Upper lobe of left lung (tissue), 6 donors: ENCODE measurements around the gene PUM1. TPM values are rescaled to one million over a fixed set of nuclear protein-coding genes. Genes with fewer than 3 reads are reported as not detected.
A peak's percentile ranks its signal among the peaks of the same experiment; 100 is the strongest.
"Not testable (repeated sequence)": the region's sequence is repeated elsewhere in the genome, so short reads cannot be mapped to it uniquely, and the experiment has no call there.

Experiments used
- ATAC-seq, 2 donors: fragments of 200-7000 bp; cut with Tn5 transposase; one replicate each; pipeline ENCODE4 v1.9.1; 2022; ENCODE audit warnings: mild to moderate bottlenecking in 2 of 2, moderate library complexity in 2 of 2; ENCODE audit not compliant: low FRiP score in 2 of 2
- DNase-seq, 2 donors: peaks; one replicate each; pipeline ENCODE4 v3.0.0-alpha.2; 2019 to 2020
- H3K27ac ChIP-seq, 4 donors: fragments of 200-600 bp; sonication (generic); one replicate each; pipeline ENCODE4 v1.5.1; 2016 to 2019
- H3K27me3 ChIP-seq, 4 donors: fragments of 200-600 bp; sonication (generic); one replicate each; pipeline ENCODE4 v1.5.1; 2017 to 2019
- H3K36me3 ChIP-seq, 4 donors: fragments of 200-600 bp; sonication (generic); one replicate each; pipeline ENCODE4 v1.5.1; 2016 to 2019
- H3K4me1 ChIP-seq, 4 donors: fragments of 200-600 bp; sonication (generic); one replicate each; pipeline ENCODE4 v1.5.1; 2018 to 2019
- H3K4me3 ChIP-seq, 4 donors: fragments of 200-600 bp; sonication (generic); one replicate each; pipeline ENCODE4 v1.5.1; 2017 to 2019; ENCODE audit warnings: mild to moderate bottlenecking in 2 of 4, moderate library complexity in 1 of 4
- H3K9me3 ChIP-seq, 4 donors: fragments of 200-600 bp; sonication (generic); one replicate each; pipeline ENCODE4 v1.5.1; 2018 to 2019
- EP300 ChIP-seq, 4 donors: sonication (generic); formaldehyde crosslinking; IDR thresholded peaks; one replicate each; pipeline ENCODE4 v1.5.1; 2017; ENCODE audit warnings: antibody characterized with exemption in 4 of 4, control low read depth in 2 of 4
- POLR2A ChIP-seq, 4 donors: fragments of 450-650 bp; IDR thresholded peaks; one replicate each; pipeline ENCODE4 v1.5.1; 2016 to 2017; ENCODE audit warnings: antibody characterized with exemption in 4 of 4, mild to moderate bottlenecking in 2 of 4
- POLR2AphosphoS5 ChIP-seq, 2 donors: sonication (generic); formaldehyde crosslinking; IDR thresholded peaks; one replicate each; pipeline ENCODE4 v1.5.1; 2017; ENCODE audit warnings: antibody characterized with exemption in 2 of 2
- WGBS, 2 donors: methylation state at CpG; one replicate each; pipeline ENCODE4 v1.1.5; 2017 to 2018; 5-methylcytosine and 5-hydroxymethylcytosine counted together
- total RNA-seq, 6 donors: library from RNA; depleted of rRNA in 4 of 6; stranded (reverse); fragments of >200 nt in 4 of 6; gene quantifications; one replicate each; pipeline versions ENCODE4 v1.1.0 to v1.2.1, GENCODE V29; 2016 to 2021
- TF ChIP-seq, protein P1 (sequence below), 6 experiments: fragments of 450-650 bp in 4 of 6; fragments of 200-600 bp in 2 of 6; sonication (generic) in 2 of 6; IDR thresholded peaks; one replicate each; pipeline ENCODE4 v1.5.1; 2016 to 2019; ENCODE audit warnings: antibody characterized with exemption in 6 of 6
- donor health status: DM: no; HTN: no; CAD: no; lungs with moderate emphysema.
- donor health status: DM: no; HTN: yes; CAD: no; lungs with severe emphysema.

The PUM1 gene
- total RNA-seq, 6 donors from 2014 or later: 85.7 to 124 (median 99.8) TPM

DNA sequence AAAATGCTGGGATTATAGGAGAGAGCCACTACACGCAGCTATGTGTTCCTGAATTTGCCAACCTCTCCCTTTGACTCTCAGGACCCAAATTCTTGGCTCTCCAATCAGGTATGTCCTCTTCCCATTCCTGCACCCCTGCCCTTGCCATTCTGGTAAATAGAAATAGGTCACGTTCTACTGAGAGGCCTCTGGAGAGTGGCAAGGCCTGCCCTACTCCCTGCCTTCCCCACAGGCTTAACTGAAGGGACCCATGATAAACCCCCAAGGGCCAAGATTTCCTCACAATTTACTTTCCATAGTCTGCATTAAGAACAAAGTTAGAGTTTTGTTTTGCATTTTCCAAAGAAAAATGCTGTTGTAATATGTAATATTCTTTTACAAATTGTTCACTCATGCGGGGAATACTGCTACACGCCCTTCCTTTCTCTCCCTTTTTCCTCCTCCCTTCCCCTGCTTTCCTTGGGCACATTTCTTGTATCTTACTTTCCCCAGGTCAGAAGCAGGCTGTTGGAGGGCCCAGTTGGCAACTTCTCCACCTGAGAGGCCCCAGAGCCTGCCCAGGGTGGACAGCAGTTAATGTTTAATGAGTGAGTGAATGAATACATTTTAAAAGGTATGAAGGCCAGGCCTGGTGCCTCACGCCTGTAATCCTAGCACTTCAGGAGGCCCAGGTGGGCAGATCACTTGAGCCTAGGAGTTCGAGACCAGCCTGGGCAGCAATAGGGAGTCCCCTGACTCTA, 33.9 kb upstream of the PUM1 start:
- Histone ChIP-seq H3K27me3 (no peaks in the 10 kb centered on the region), H3K9me3 (no peaks in the 10 kb centered on the region), H3K36me3 (no peaks in the 10 kb centered on the region), H3K27ac (no peak overlapping the region), H3K4me3 (no peak overlapping the region), H3K4me1 (peaks cover 12 to 22% (median 16%) of the 10 kb centered on the region in 4 donors)
- TF ChIP-seq, protein P1, sequence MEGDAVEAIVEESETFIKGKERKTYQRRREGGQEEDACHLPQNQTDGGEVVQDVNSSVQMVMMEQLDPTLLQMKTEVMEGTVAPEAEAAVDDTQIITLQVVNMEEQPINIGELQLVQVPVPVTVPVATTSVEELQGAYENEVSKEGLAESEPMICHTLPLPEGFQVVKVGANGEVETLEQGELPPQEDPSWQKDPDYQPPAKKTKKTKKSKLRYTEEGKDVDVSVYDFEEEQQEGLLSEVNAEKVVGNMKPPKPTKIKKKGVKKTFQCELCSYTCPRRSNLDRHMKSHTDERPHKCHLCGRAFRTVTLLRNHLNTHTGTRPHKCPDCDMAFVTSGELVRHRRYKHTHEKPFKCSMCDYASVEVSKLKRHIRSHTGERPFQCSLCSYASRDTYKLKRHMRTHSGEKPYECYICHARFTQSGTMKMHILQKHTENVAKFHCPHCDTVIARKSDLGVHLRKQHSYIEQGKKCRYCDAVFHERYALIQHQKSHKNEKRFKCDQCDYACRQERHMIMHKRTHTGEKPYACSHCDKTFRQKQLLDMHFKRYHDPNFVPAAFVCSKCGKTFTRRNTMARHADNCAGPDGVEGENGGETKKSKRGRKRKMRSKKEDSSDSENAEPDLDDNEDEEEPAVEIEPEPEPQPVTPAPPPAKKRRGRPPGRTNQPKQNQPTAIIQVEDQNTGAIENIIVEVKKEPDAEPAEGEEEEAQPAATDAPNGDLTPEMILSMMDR (IDR thresholded peaks at IDR 0.05): no peak
- TF ChIP-seq POLR2AphosphoS5 (IDR thresholded peaks at IDR 0.05) (no peak), POLR2A (IDR thresholded peaks at IDR 0.05) (no peak)
- DNase-seq (peak in 1 of 2 donors; percentile 21), ATAC-seq (no peak)
- WGBS, 2 donors: 63 to 65% methylated on average over 6 of the region's 6 CpGs

DNA sequence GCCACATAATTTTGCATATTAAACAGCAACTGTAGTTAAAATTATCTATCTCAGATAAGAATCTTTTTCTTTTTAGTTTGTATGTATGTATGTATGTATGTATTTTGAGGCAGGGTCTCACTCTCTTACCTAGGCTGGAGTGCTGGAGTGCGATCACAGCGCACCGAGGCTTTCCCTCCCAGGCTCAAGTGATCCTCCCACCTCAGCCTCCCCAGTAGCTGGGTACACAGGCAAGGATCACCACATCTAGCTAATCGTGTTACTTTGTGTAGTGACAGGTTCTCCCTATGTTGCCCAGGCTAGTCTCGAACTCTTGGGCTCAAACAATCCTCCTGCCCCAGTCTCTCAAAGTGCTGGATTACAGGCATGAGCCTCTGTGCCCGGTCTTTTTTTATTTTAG, 30.5 kb upstream of the PUM1 start:
- no peak for TF ChIP-seq POLR2A (IDR thresholded peaks at IDR 0.05)
- TF ChIP-seq, protein P1 (IDR thresholded peaks at IDR 0.05): no peak
- no peak for TF ChIP-seq EP300 (IDR thresholded peaks at IDR 0.05)
- no peak for TF ChIP-seq POLR2AphosphoS5 (IDR thresholded peaks at IDR 0.05)
- no peak for DNase-seq
- no peak for ATAC-seq

DNA sequence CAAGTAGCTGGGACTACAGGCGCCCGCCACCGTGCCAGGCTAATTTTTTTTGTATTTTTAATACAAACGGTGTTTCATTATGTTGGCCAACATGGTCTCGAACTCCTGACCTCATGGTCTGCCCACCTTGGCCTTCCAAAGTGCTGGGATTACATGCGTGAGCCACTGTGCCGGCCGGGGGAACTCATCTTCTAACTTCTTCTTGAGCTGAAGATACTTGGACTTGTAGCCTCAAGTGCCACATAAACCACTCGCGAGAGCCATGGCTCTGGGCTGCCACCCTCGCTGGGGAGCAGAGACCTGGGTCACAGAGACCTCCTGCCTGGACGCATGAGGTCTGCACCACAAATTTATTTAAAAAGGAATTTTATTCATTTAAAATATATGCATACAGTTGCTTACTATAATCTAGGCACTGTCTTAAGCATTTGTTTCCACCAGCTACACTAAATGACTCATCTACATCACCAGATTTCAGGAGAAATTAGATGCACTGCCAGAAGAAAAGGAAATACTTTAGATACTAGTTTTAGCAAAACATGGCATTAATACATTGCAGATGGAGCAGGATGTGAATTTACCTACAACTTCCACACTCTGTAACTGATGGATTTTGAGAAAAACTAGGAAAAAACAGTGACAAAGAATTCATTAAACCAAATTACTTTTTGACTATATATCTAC, 29.9 kb upstream of the PUM1 start:
- no peaks in the 10 kb centered on the region for H3K4me1 ChIP-seq

More for the DNA sequence above, 30.5 kb upstream of the PUM1 start:
- Histone ChIP-seq H3K9me3 (no peaks in the 10 kb centered on the region), H3K4me3 (no peak overlapping the region), H3K27me3 (no peaks in the 10 kb centered on the region), H3K27ac (no peak overlapping the region), H3K4me1 (peaks cover 0 to 5% (median 4%) of the 10 kb centered on the region in 4 donors), H3K36me3 (no peaks in the 10 kb centered on the region)
- WGBS, 2 donors: 84% methylated on average over 6 of the region's 6 CpGs

DNA sequence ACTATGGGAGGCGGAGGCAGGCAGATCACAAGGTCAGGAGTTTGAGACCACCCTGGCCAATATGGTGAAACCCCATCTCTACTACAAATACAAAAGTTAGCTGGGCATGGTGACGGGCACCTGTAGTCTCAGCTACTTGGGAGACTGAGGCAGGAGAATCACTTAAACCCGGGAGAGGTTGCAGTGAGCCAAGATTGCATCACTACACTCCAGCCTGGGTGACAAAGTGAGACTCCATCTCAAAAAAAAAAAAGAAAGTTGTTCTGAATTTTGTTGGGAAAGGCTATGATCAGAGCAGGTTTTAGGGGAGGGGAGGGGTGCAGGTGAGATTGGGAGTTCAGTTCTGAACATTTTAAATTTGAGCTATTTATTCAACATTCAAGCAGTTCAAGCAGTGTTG, 22.6 kb upstream of the PUM1 start:
- H3K27ac ChIP-seq, ATAC-seq, H3K27me3 ChIP-seq, DNase-seq, H3K36me3 ChIP-seq, H3K9me3 ChIP-seq, H3K4me3 ChIP-seq, H3K4me1 ChIP-seq: not testable (repeated sequence)
- 67 to 85% methylated on average over 3 of the region's 3 CpGs for WGBS, 2 donors

More for the DNA sequence above, 29.9 kb upstream of the PUM1 start:
- Histone ChIP-seq H3K4me3 (no peak overlapping the region), H3K9me3 (no peaks in the 10 kb centered on the region), H3K27me3 (no peaks in the 10 kb centered on the region), H3K27ac (no peak overlapping the region), H3K36me3 (no peaks in the 10 kb centered on the region)
- peak in 1 of 2 donors; percentile 21 for DNase-seq
- ATAC-seq: no peak
- 90 to 94% methylated on average over 12 of the region's 12 CpGs for WGBS, 2 donors
- TF ChIP-seq, protein P1 (IDR thresholded peaks at IDR 0.05): no peak
- TF ChIP-seq POLR2A (IDR thresholded peaks at IDR 0.05): no peak
- no peak for TF ChIP-seq POLR2AphosphoS5 (IDR thresholded peaks at IDR 0.05)
- TF ChIP-seq EP300 (IDR thresholded peaks at IDR 0.05): no peak

DNA sequence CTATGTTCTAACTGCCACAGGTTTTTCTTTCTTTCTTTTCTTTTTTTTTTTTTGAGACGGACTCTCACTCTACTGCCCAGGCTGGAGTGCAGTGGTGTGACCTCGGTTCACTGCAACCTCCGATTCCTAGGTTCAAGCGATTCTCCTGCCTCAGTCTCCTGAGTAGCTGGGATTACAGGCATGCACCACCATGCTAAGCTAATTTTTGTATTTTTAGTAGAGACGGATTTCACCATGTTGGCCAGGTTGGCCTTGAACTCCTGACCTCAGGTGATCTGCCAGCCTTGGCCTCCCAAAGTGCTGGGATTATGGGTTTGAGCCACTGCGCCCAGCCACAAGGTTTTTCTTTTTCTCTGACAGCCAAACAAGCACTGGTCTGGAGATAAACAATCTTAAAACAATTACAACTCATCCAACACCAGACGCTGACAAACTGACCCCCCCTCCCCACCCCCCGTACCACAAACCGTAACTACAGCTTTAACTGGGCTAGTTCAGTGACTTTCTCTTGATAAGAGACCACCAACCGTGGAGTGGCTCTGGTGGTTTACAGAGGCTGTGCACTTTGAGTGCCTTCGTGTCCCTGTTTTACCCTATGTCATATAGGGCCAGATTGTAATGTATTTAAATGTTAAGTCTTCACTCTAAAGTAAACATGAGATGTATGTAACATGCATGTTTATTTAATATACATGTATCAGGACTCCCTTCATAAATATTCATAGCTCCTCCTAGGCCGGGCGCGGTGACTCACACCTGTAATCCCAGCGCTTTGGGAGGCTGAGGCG, 19.5 kb upstream of the PUM1 start:
- Histone ChIP-seq H3K4me1 (no peaks in the 10 kb centered on the region), H3K27ac (no peak overlapping the region), H3K4me3 (no peak overlapping the region), H3K27me3 (no peaks in the 10 kb centered on the region), H3K36me3 (no peaks in the 10 kb centered on the region), H3K9me3 (no peaks in the 10 kb centered on the region)
- ATAC-seq: no peak
- DNase-seq: no peak
- TF ChIP-seq POLR2A (IDR thresholded peaks at IDR 0.05) (no peak), EP300 (IDR thresholded peaks at IDR 0.05) (no peak), POLR2AphosphoS5 (IDR thresholded peaks at IDR 0.05) (no peak)
- TF ChIP-seq, protein P1 (IDR thresholded peaks at IDR 0.05): no peak
- 79 to 80% methylated on average over 16 of the region's 16 CpGs for WGBS, 2 donors
